HuH-7 (cell line): Measurements from ENCODE around the gene CXorf58.

Experiments used
- DNase-seq: peaks from one replicate; pipeline ENCODE4 v3.0.0; 2011; ENCODE audit warnings: low spot score

Gene CXorf58

DNA sequence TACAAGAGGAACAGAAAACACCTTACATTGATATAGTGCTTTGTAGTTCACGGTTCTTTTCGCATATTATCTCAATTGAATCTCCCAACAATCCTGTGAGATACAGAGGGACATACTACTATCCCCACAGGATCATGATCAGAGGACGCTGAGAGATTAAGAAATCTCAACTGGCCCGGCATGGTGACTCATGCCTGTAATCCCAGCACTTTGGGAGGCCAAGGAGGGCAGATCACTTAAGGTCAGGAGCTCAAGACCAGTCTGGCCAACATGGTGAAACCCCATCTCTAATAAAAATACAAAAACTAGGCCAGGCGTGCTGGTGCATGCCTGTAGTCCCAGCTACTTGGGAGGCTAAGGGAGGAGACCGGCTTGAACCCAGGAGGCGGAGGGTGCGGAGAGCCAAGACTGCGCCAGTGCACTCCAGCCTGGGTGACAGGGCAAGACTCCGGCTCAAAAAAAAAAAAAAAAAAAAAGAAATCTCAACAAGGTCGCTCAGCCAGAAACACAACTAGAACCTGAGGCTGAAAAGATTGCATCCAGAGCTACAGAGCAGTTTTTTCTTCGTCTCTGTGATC lies 7.5 kb upstream of the CXorf58 start:
- no peak for DNase-seq

DNA sequence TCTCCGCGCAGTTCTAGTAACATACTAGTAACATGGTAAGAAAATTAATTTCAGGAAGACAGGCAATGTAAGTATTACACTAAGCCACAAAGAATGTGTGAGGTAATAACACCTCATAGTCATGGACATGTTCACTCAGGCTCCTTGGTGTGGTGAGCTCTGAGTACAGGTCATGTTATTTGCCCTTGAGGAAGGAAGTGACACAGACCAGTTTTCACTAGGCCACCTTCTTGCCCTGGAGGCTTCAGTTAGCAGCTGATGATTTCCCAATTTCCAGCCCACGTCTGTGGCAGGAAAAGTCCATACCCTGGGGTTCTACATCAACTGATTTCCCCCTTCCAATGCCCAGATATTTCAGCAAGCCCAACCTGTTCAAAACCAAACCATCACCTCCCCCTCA lies 6.7 kb upstream of the CXorf58 start:
- no peak for DNase-seq

DNA sequence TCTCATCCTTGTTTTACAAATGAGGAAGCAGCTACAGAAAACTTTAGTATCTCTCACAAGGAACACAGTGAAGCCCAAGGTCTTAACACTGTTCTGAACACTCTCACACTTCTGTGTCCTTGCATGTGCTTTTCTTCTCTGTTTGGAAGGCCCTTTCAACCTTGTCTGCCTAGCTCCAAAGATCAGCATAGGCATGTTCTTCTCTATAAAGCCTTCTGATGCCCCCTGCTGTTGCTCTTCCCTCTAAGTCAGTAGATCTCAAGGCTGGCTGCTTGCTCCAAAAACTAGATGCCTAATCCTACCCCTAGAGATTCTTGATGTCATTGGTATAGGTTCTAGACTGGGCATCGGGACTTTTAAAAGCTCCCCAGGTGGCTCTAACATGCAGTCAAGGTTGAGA lies 6.0 kb upstream of the CXorf58 start:
- DNase-seq = peak; percentile 34

DNA sequence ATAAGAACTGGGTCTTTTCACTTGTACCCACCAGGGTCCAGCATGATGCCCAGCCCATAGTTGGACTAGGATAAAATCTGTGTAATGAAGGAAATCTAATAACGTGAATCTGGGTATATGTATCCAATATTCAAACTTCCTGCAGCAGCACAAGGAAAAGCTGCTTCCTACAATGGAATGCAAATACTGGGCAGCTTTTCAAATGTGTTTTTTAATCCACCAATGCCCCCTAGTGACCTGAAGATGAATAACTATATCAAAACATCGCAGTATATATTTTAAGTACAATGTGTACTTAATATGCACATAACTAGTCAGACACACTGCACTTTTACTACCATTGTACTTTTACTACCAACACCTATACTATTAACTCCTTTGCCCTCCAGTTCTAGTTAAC lies 5.4 kb upstream of the CXorf58 start:
- DNase-seq = peak; percentile 10

DNA sequence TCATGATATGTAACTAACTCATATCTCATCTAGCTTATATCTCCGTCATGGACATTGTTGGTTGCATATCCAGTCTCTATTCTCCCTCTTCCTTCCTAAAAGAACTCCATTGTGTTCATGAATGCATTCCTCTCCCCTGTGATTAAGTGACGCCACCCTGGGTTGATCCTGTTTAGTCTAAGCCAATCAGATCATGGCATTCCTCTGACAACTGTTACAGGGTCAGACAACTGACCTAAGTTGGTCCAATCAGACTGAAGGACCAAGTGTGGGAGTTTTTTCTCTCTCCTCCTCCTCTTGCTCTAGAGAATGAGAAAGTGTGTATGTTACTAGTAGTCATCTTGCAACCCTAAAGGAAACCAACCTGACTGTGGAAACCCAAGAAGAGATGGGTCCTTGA lies 3.7 kb upstream of the CXorf58 start:
- DNase-seq = no peak

DNA sequence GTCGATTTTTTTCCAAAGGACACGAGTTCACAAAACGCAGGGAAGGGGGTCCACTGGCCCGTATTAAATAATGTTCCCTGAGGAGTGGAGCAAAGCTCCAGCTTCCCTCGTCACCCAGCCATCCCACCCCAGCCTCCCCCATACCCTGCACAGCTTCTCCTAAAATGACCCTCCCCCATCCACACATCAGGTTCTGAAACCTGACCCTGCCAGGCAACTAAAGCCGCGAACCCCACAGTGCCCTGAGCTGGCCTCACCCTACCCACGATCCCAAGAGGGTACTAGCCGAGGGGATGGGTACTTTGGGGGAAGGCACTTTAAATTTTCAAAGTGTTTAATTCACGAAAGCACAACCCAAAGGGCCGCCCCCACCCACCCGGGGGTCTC lies 702 bp upstream of the CXorf58 start:
- no peak for DNase-seq

DNA sequence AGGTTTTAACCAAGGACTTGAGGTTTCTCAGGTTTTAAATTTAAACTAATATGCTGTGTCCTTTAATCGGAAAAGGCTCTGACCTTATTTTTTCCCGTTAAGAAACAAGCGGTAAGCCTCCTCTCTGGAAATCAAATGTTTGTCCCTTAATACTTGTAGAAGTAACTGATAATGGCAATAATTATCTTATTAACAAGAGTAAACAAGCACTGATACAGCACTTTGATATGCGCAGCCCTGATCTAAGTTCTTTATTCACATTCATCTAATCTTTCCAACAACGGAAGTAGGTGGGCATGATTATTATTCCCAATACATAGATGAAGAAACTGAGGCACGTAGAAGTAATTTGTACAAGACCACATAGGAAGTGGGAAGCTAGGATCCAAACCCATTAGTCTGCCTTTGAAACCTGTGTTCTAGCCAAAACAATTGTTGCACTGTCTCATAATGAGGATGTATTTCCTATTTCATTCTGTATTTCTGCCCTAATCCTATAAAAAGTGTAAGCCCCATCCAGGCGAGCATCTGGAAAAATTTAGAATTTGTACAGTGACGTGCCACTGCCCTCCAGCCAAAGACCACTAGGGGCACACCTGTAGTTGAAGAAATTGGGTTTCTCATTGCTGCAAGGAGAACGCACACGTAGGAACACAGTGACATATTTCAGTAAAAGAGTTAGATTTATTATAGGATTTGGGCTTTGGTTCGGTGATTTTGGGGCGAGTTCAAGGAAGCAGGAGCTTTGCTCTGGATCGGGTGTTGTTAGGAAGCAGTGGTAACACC lies 606 bp downstream of the CXorf58 start:
- no peak for DNase-seq

DNA sequence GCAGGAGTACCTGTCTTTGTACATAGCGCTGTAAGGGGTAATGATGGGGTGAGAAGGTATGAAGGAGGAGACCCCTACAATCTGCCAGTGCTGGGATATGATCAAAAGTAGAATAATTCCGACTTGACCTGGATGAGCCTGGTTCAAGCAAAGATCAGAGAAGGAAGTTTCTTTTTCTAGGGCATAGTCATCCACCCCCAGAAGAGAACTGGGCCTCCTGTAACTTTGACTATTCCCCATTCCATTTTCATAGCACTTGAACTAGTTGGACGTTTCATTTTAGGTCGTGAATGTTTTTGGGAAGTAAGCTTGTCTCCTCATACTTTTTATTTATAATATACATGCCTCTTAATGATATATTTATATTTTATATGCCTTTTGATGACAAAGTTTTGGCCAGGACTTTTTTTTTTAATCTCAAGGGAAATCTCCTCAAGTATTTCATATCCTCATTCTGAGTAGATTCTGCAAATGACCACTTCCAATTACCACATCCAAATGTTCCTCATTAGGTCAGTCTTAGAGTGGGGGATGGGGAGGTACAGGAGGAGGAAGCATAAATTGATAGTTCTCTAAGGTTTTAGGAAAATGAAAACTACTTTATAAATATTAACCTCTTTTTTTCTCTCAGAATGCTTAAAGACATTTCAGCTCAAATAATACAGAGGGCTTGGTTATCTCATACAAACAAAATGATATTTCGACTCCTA lies 3.5 kb downstream of the CXorf58 start:
- no peak for DNase-seq

DNA sequence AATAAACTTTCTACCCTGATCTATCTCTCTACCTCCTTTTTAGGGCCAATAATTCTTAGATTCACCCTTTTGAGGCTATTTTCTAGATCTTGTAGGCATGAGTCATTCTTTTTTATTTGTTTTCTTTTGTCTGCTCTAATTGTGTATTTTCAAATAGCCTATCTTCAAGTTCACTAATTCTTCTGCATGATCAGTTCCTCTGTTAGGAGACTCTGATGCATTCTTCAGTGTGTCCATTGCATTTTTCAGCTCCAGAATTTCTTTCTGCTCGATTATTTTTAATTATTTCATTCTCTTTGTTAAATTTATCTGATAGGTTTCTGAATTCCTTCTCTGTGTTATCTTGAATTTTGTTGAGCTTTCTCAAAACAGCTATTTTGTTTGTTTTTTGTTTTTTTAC lies 11.3 kb downstream of the CXorf58 start:
- DNase-seq = no peak

DNA sequence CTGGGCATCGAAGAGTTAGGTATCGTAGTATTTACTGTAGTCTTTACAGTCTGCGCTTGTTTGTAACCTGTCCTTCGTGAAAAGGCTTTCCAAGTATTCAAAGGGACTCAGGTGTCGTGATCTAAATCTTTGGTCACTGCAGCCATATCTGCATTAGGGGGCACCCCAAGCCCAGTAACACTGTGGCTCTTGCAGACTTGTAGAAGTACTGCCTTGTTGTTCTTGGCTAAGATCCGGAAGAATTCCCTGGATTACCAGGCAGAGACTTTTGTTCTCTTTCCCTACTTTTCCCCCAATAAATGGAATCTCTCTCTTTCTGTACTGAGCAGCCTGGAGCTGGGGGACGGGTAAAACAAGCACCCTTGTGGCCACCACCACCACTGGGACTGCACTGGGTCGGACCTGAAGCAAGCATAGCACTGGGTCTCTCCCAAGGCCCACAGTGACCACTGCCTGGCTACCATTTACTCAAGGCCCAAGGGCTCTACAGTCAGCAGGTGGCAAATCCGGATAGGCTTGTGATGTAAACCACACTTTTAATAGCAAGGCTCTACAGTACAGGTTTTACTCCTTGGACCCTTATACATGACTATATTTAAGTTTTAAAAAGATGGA lies 12.0 kb downstream of the CXorf58 start:
- no peak for DNase-seq

DNA sequence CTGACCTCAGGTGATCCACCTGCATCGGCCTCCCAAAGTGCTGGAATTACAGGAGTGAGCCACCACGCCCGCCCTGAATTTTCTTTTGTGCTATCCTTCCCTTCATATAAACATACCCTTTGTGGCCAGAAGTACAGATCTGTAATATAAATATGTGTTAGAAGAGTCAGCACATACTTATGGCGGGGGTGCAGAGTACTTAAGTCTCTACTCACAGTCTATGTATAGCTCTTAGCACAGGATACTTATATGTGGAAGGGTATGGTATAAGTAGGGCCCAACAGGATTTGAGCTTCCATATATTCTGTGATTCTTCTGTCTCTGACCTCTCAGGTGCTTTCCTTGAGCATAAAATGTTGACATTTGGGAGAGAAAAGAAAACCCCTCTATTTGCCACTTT lies 18.2 kb downstream of the CXorf58 start:
- no peak for DNase-seq

DNA sequence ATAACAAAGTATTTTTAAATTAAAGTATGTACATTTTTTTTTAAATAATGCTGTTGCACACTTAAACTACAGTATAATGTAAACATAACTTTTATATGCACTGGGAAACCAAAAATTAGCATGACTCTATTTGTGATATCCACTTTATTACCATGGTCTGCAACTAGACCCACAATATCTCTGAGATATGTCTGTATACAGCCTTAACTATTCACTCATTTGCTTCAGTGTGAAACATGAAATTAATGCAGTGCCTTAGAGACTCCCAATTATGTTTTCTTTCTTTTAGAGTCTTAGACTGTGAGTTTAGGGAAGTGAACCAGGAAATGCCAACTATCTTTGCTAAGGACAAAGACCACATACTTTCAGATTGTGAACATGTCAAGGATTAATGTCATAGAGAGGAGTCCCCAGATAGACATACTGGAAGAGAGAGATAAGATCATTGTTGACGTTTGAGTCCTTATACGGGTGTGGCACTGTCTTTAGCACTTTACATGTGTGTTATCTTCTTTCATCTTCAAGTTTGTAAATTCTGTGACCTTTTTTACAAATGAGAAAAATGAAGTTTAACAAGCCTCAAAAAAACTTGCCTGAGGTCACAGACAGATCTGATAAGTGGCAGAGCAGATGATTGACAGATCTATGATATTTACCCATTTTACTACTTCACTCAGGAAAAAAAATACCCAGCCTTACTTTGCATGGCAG lies 23.2 kb downstream of the CXorf58 start:
- DNase-seq = no peak

DNA sequence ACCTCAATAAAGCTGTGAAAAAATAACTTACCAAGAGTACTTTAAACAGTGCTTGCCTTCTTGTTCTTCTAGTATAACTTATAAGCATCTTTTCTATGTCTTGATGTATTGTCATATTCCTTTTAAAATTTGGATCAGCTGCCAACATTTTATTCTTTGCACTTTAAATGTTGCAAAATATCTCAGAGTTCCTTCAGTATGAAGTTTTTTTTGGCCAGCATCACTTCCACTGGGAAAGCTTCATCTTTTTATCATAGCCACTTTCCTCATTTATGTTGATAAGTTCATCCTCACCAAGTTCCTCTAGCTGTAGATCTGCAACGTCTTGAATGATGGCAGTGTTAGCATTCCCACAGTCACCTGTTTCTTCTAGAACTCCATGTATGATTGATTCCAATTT lies 24.2 kb downstream of the CXorf58 start:
- no peak for DNase-seq

DNA sequence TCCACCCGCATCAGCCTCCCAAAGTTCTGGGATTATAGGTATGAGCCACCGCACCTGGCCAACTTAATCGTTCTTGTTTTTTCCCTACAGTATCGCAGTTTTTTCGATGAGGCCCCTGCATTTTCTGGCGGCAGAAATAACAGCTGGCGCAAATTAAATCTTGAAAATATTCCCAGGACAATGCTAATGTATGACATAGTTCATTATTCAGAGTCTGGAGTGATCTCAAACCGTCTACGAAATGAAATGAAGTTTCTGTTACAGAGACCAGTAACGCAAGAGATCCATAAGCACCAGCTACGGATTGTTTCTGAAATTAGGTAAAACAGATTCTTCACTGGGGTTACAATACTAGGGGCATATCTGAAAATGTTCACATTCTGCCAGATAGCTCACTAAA lies 27.3 kb downstream of the CXorf58 start:
- no peak for DNase-seq

DNA sequence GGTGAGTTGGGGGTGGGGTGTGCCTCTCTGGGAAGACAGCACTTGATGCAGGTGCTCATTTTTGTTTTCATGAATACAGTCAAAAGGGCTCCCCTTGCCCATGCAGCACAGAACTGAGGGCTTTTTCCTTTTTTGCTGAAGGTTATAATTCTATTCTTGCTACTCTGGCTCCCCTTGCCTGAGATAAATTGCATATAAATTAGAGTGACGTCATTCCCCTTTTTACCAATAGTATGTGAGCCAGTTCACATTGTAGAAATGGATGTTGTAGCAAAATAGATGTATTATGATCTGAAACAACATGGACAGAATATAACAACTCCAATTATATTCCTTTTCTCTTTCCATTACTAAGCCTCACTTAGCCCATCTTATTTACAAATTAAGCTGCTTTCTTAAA lies 28.4 kb downstream of the CXorf58 start:
- DNase-seq = no peak

DNA sequence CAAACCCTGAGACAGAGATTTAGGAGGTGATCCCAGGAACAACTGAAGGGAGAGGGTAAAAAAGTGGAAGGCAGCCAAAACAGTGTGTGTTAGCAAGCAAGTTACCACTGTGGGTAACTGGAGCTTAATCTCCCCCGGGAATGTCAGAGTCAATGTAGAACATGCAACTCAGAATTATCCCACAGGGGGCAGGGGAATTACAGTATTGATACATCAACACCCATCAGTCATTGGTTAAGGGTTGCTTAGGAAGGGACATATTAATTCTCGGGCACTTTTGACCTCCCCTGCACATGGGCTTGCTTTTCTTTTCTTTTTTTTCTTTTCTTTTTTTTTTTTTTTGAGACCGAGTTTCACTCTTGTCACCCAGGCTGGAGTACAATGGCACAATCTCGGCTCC lies 29.3 kb downstream of the CXorf58 start:
- no peak for DNase-seq

DNA sequence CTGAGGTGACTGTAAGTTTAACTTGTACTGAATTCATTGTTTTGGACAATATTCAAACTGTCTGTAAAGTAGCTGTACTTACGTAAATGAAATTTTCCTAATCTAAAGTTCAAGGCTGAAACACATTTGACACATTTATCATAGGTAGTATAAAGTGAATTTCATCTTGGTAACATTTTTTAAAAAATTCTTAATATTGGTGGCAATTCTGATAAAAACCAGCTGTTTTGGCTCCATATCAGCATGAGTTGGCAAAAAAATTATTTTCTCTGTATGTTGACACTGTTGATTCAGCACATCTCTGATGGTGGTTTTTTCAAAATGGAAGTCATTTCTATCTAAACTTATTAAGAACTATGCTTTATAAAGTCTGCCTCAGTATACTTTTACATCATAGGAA lies 30.9 kb downstream of the CXorf58 start:
- no peak for DNase-seq

DNA sequence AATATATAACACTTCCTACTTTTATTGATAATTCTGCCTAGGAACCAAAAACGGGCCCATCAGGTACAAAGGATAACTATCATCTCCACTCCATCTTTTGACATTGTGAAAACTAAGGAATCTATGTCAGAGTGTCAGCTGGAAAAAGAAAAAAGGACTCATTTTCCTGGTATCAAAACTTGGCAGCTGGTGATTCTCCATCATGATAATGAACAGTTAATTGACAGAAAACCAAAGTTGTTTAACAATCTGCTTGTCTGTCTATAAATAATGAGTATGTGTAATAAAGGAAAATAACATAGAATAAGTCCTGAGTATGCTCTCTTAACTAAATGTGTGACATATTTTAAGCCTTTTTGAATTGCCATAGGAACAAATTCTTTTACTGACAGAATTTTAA lies 31.4 kb downstream of the CXorf58 start:
- DNase-seq = no peak

DNA sequence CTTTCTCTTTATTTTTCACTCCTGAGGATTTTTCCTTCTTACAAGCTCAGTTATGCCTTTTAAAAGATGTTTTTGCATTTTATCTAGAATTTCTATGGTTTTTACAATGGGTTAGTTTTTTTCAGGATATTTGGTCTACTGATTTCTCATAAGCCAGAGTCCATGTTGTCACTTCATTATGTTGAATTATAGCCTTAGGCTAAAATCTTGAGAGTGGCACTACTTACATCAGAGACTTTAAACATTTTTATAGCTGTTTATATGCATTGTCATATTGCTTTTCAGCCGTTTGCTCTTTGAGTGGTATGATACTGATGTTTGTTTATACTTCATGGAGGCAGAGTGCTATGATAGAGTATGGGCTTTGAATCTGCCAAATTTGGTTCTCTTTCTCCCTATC lies 36.4 kb downstream of the CXorf58 start:
- no peak for DNase-seq

DNA sequence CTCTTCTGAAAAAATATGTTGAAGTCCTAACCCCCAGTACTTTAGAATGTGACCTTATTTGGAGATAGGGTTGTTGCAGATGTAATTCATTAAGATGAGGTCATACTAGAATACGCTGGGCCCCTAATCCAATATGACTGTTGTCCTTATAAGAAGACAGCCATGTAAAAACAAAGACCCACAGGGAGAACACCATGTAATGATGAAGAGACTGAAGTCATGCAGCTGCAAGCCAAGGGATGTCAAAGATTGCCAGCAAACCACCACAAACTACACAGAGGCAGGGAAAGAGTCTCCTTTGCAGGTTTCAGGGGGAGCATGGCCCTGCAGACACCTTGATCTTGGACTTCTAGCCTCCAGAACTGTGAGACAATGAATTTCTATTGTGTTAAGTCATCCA lies 37.4 kb downstream of the CXorf58 start:
- DNase-seq = no peak

DNA sequence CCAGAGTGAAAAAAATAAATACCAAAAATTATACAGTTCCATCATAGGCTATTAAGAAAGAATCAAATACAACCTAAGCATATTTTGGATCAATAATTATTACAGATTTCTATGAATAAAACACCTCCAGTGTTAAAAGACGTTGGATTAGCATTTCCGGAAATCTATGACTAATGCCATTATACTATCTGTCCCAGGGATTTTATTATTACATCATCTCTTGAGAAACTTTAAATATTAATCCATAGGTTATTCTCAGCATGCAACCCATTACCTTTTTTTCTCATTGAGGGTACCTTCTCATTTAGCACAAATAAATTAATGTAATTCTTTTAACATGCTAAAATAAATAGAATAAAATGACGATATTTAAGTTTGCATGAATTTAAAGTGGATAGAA lies 44.6 kb downstream of the CXorf58 start:
- no peak for DNase-seq
